H1 (cell line): Measurements from ENCODE around the gene ZMYND12. TPM values are rescaled to one million over a fixed set of nuclear protein-coding genes. Genes with fewer than 3 reads are reported as not detected.

Source experiments
- KDM4A ChIP-seq: IDR thresholded peaks from one replicate; pipeline ENCODE4 v1.7.1; 2012; ENCODE audit warnings: low read depth, mild to moderate bottlenecking, moderate library complexity, low read length, inconsistent platforms; ENCODE audit not compliant: severe bottlenecking
- POLR2A ChIP-seq, 2 experiments: IDR thresholded peaks; 1 replicate in 1 of 2; 2 replicates in 1 of 2; pipeline ENCODE4 v1.6.1; 2011; ENCODE audit warnings: low read depth in 2 of 2, low read length in 2 of 2, mild to moderate bottlenecking in 2 of 2; ENCODE audit errors: control extremely low read depth in 1 of 2
- polyA plus RNA-seq, 7 experiments: library from polyadenylated mRNA; depleted of rRNA in 3 of 7; stranded (reverse) in 5 of 7; unstranded in 2 of 7; fragments of >200 nt in 5 of 7; fragments of 200-250 nt in 2 of 7; gene quantifications; 1 replicate in 5 of 7; 2 replicates in 1 of 7; 4 replicates in 1 of 7; pipeline versions ENCODE4 v1.2.1 to v1.2.3, GENCODE V29; 2011 to 2013; ENCODE audit warnings: missing spikeins in 2 of 7, mixed read lengths in 2 of 7
- total RNA-seq: library from RNA; stranded (reverse); fragmentation: NEBNext Ultra II Directional; extraction: Animal tissue kit (Norgen Biotek cat#: 25700); gene quantifications from 2 replicates; pipeline ENCODE4 v1.2.1, GENCODE V29; 2021
- TF ChIP-seq, protein P1 (sequence below): fragments of 300-600 bp; sonication (generic); IDR thresholded peaks from 2 replicates; pipeline ENCODE4 v1.7.1; 2012; ENCODE audit warnings: low read length, moderate library complexity, mild to moderate bottlenecking, inconsistent platforms; ENCODE audit not compliant: insufficient replicate concordance

Gene ZMYND12
- total and polyA plus RNA-seq, 2 of the 8 experiments (the other 6 are each of a cell fraction or from before 2014, with no cell fraction given) = 0.62 TPM; not detected in 1

DNA sequence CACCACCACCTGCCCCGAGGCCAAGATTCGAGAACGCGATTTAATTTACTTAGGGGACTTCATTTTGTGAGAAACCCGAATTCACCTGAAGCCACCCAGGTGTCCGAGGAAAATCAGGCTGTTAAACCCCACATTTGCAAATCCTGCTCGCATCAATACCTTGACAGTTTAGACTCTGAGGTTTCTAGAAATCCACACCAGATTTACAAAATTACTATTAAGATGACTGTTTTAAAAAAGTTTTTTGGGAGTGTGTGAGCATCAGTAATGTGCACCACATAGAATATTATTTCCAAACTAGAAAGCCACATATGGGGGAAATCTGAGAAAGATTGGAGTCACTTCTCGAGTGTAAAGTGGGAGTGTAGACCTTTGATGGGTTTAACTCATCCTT lies 74.5 kb downstream of the ZMYND12 start (continued):
- TF ChIP-seq POLR2A (IDR thresholded peaks at IDR 0.05; ENCODE audit: control extremely low read depth in 1 of 2, low read depth in 2 of 2, low read length in 2 of 2) = no peak
- no peak for TF ChIP-seq KDM4A
- TF ChIP-seq, protein P1, sequence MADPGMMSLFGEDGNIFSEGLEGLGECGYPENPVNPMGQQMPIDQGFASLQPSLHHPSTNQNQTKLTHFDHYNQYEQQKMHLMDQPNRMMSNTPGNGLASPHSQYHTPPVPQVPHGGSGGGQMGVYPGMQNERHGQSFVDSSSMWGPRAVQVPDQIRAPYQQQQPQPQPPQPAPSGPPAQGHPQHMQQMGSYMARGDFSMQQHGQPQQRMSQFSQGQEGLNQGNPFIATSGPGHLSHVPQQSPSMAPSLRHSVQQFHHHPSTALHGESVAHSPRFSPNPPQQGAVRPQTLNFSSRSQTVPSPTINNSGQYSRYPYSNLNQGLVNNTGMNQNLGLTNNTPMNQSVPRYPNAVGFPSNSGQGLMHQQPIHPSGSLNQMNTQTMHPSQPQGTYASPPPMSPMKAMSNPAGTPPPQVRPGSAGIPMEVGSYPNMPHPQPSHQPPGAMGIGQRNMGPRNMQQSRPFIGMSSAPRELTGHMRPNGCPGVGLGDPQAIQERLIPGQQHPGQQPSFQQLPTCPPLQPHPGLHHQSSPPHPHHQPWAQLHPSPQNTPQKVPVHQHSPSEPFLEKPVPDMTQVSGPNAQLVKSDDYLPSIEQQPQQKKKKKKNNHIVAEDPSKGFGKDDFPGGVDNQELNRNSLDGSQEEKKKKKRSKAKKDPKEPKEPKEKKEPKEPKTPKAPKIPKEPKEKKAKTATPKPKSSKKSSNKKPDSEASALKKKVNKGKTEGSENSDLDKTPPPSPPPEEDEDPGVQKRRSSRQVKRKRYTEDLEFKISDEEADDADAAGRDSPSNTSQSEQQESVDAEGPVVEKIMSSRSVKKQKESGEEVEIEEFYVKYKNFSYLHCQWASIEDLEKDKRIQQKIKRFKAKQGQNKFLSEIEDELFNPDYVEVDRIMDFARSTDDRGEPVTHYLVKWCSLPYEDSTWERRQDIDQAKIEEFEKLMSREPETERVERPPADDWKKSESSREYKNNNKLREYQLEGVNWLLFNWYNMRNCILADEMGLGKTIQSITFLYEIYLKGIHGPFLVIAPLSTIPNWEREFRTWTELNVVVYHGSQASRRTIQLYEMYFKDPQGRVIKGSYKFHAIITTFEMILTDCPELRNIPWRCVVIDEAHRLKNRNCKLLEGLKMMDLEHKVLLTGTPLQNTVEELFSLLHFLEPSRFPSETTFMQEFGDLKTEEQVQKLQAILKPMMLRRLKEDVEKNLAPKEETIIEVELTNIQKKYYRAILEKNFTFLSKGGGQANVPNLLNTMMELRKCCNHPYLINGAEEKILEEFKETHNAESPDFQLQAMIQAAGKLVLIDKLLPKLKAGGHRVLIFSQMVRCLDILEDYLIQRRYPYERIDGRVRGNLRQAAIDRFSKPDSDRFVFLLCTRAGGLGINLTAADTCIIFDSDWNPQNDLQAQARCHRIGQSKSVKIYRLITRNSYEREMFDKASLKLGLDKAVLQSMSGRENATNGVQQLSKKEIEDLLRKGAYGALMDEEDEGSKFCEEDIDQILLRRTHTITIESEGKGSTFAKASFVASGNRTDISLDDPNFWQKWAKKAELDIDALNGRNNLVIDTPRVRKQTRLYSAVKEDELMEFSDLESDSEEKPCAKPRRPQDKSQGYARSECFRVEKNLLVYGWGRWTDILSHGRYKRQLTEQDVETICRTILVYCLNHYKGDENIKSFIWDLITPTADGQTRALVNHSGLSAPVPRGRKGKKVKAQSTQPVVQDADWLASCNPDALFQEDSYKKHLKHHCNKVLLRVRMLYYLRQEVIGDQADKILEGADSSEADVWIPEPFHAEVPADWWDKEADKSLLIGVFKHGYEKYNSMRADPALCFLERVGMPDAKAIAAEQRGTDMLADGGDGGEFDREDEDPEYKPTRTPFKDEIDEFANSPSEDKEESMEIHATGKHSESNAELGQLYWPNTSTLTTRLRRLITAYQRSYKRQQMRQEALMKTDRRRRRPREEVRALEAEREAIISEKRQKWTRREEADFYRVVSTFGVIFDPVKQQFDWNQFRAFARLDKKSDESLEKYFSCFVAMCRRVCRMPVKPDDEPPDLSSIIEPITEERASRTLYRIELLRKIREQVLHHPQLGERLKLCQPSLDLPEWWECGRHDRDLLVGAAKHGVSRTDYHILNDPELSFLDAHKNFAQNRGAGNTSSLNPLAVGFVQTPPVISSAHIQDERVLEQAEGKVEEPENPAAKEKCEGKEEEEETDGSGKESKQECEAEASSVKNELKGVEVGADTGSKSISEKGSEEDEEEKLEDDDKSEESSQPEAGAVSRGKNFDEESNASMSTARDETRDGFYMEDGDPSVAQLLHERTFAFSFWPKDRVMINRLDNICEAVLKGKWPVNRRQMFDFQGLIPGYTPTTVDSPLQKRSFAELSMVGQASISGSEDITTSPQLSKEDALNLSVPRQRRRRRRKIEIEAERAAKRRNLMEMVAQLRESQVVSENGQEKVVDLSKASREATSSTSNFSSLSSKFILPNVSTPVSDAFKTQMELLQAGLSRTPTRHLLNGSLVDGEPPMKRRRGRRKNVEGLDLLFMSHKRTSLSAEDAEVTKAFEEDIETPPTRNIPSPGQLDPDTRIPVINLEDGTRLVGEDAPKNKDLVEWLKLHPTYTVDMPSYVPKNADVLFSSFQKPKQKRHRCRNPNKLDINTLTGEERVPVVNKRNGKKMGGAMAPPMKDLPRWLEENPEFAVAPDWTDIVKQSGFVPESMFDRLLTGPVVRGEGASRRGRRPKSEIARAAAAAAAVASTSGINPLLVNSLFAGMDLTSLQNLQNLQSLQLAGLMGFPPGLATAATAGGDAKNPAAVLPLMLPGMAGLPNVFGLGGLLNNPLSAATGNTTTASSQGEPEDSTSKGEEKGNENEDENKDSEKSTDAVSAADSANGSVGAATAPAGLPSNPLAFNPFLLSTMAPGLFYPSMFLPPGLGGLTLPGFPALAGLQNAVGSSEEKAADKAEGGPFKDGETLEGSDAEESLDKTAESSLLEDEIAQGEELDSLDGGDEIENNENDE = no peak
